Head of caudate nucleus (tissue), 42 donors: ENCODE data around the gene MIPOL1.
"Not testable (repeated sequence)": the region's sequence is repeated elsewhere in the genome, so short reads cannot be mapped to it uniquely, and the experiment has no call there.

Experiments used
- DNase-seq, 42 donors: peaks; one replicate each; pipeline versions ENCODE4 v3.0.0 to v3.0.0-alpha.2; 2020 to 2021; ENCODE audit warnings: mixed read lengths in 7 of 42
- intact Hi-C: fragments of 100-400 bp; cut with DNase I; formaldehyde crosslinking; loops from one replicate; pipeline ENCODE4 v1.15.0; 2022

The MIPOL1 gene

DNA sequence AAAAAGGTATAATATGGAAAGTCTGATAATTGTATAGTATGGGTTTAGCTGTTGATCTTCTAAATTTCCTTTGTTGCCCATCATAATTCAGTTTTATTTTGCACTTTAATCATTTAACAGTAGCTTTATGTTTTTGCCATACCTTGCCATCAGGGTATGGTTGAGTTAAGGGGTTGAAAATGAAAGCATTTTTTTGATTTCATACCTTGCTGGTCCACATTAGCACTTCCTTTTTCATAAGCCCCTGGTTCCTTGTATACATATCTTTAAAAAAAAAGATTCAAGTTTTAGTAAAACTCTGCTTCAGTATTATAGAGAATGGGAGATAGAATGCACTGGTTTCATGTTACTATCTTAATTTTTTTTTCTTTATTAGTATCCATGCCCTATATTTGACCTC, 71.1 kb downstream of the MIPOL1 start:
- DNase-seq: no peak
- intact Hi-C loops: no loop called here

- intact Hi-C loops: no loop called here
- DNase-seq: no peak
These were observed 72.9 kb downstream of the MIPOL1 start for GRCh38 chr14:37270629-37271028.

DNA sequence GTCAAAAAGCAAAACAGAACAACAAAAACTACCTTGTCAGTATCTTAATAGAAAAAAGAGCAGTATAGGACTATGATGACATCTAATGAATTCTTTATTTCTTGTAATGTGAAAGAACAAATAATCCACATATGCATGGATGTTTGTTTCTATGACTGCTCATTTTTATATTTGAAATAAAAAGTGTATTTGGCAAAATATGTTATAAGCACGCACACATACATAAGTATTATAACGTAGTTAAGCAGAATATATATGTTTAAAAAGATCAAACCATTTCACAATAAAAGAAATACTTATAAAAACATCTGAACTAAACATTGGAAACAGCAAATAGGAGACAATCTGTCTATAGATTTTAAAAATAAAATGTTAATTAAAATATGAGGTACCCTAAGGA, 74.8 kb downstream of the MIPOL1 start:
- intact Hi-C loops: no loop called here
- DNase-seq: no peak

DNA sequence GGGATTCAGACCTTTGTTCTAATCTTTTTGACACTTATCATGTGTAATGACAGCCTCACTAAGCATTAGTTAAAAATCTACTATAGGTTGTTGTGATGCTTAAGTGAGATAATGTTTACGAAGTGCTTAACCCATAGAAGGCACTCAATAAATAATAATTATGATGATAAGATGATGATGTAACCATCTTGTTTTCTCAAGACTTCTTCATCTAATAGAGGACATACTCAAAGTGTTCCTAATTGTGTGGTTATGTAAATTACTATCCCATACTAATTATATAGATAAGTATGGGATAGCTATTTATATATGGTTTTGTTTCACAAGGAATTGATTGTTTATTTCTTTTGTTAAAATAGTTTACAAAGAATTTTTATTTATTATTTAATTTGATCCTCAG, 76.9 kb downstream of the MIPOL1 start:
- intact Hi-C loops: no loop called here
- DNase-seq: no peak

- intact Hi-C loops: no loop called here
- DNase-seq: no peak
These were observed 78.2 kb downstream of the MIPOL1 start for GRCh38 chr14:37275963-37276362.

GRCh38 chr14:37278636-37279538, 81.2 kb downstream of the MIPOL1 start:
- no peak for DNase-seq
- intact Hi-C loops: no loop called here

DNA sequence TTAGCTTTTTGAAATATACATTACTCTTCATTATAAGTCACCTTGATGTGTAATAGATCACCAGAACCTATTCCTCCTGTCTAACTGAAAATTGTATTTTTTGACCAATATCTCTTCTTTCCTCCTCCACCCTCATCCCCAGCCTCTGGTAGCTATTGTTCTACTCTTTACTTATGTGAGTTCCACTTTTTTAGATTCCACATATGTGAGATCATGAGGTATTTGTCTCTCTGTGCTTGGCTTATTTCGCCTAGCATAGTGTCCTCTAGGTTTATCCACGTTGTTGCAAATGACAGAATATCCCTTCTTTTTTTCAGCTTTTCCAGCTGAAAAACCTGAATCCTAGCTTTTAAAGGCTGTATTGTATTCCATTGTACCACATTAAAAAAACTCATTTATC, 82.1 kb downstream of the MIPOL1 start:
- intact Hi-C loops: no loop called here
- DNase-seq: no peak

GRCh38 chr14:37284760-37285159, 87.0 kb downstream of the MIPOL1 start:
- intact Hi-C loops: no loop called here
- no peak for DNase-seq

- no peak for DNase-seq
- intact Hi-C loops: no loop called here
These were observed 87.5 kb downstream of the MIPOL1 start for GRCh38 chr14:37285220-37285619.

GRCh38 chr14:37289688-37290087, 92.0 kb downstream of the MIPOL1 start:
- intact Hi-C loops: no loop called here
- DNase-seq: no peak

DNA sequence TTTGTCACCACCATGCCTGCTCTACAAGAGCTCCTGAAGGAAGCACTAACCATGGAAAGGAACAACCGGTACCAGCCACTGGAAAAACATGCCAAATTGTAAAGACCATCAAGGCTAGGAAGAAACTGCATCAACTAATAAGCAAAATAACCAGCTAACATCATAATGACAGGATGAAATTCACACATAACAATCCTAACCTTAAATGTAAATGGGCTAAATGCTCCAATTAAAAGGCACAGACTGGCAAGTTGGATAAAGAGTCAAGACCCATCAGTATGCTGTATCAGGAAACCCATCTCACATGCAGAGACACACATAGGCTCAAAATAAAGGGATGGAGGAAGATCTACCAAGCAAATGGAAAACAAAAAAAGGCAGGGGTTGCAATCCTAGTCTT, 97.5 kb downstream of the MIPOL1 start:
- DNase-seq, intact Hi-C loops: not testable (repeated sequence)

DNA sequence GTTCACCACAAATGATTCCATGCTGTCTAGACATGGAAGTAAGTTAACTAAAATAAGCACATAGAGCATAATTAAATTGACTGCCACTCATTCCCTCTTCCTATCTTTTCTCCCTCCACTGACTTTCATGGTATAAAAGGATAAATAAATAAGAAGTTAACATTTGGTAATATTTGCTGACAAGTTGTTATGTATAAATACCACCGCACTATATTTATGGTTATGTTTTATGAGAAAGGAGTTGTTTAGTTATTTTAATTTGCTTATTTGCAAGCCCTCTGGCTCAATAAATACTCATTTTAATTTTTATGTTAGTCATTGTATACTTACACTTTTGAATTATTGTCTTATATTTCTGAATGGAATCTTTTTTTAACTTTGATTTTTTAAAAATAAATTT, 113.5 kb downstream of the MIPOL1 start:
- no peak for DNase-seq
- intact Hi-C loops: no loop called here

DNA sequence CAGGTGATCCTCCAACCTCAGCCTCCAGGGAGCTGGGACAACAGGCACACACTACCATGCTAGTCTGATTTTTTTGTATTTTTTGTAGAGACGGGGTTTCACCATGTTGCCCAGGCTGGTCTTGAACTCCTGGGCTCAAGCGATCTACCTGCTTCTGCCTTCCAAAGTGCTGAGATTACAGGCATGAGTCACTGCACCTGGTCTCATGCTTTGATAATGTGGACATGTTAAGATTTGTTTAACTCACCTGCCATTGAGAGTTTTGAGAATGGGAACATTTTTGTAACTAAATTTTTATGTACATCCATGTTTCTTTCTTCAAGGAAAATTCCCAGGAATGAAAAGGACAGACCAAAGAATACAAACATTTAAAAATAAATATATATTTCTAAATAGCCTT, 121.2 kb downstream of the MIPOL1 start:
- DNase-seq: no peak
- intact Hi-C loops: no loop called here

- no peak for DNase-seq
- intact Hi-C loops: no loop called here
These were observed 122.4 kb downstream of the MIPOL1 start for GRCh38 chr14:37320106-37320505.

DNA sequence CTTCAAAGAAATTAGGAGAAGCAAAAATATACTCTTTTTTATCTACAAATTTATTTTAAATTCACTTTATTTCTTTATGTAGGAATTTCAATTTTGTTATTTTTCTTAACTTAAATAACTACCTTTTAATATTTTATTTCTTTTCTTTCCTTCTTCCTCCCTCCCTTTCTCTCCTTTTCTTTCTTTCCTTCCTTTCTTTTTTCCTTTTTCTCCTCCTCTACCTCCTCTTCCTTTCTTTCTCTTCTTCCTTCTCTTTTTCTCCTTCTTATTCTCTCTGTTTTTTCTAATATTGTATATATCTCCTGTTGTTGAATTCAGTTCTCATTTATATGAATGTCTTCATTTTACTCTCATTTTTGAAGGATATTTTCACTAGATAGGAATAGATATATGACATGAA, 127.6 kb downstream of the MIPOL1 start:
- no peak for DNase-seq
- intact Hi-C loops: no loop called here

GRCh38 chr14:37326434-37326833, 128.7 kb downstream of the MIPOL1 start:
- no peak for DNase-seq
- intact Hi-C loops: no loop called here

- DNase-seq, intact Hi-C loops: not testable (repeated sequence)
These were observed 130.2 kb downstream of the MIPOL1 start for GRCh38 chr14:37327933-37328332.

DNA sequence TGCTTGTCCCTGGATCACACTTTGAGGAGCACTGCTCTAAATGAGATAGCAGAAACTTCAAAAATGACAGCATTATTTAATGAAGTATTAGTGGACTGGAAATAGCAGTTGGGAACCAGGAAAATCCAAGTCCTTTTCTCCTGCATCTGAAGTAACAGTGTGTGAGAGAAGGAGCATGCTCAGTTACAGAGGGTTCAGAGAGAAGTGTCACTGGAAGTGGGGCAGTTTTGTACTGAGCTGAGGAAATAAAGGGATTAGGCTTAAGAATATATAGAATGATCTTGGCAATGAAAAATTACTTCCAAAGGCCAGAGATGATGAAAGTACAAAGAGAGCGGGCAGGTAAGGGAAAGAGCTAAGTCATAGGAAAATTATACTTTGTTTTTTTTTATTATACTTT, 130.9 kb downstream of the MIPOL1 start:
- DNase-seq: no peak

GRCh38 chr14:37329189-37330001, 131.7 kb downstream of the MIPOL1 start:
- DNase-seq: no peak
- intact Hi-C loops: no loop called here

More for the DNA sequence above, 130.9 kb downstream of the MIPOL1 start:
- intact Hi-C loops: no loop called here

DNA sequence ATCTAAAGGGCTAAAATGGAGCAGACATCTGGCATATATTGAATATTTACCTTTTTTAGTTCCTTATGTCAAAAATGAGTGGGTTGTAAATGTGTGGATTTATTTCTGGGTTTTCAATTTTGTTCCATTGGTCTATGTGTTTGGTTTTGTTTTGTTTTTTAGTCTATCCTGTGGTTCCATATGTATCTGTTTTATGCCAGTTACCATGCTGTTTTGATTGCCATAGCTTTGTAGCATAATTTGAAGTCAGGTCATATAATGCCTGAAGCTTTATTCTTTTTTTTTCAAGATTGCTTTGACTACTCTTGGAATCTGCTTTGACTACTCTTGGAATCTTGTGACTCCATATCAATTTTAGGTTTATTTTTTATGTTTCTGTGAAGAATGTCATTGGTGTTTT, 133.2 kb downstream of the MIPOL1 start:
- intact Hi-C loops: no loop called here
- no peak for DNase-seq
